ENCODE data around the gene MED17.

The MED17 gene

GRCh38 chr11:93766504-93766903 is 17.6 kb upstream of the MED17 start:
- ChIA-PET CTCF (no interaction called here), POLR2A (interaction anchor here (1.6 kb wide), 1 partner anchor 25 kb away, joined by 3 read pairs; the partner anchor contains the start of genes C11orf54 and TAF1D)

GRCh38 chr11:93767018-93767417 is 17.1 kb upstream of the MED17 start:
- POLR2A ChIA-PET: interaction anchor here (1.6 to 1.9 kb wide), 2 partner anchors 17 to 26 kb away, joined by 3 to 6 read pairs; partner anchors contain the start of genes C11orf54, MED17 and TAF1D
- CTCF ChIA-PET: no interaction called here
- TF ChIP-seq NFRKB (IDR thresholded peaks at IDR 0.05) (no peak), SUZ12 (IDR thresholded peaks at IDR 0.05) (no peak), ARNT (IDR thresholded peaks at IDR 0.05) (no peak), LEF1 (IDR thresholded peaks at IDR 0.05; ENCODE audit: borderline replicate concordance) (no peak), BHLHE40 (IDR thresholded peaks at IDR 0.05; ENCODE audit: borderline replicate concordance) (no peak), FOXK2 (IDR thresholded peaks at IDR 0.05) (no peak), PKNOX1 (IDR thresholded peaks at IDR 0.05) (no peak)
- no peak for DNase-seq (ENCODE audit: extremely low spot score)

More at GRCh38 chr11:93766504-93766903, 17.6 kb upstream of the MED17 start:
- DNase-seq (ENCODE audit: extremely low spot score): no peak
- no peak for TF ChIP-seq ELF4 (IDR thresholded peaks at IDR 0.05)
- no peak for TF ChIP-seq CTBP1 (IDR thresholded peaks at IDR 0.05; ENCODE audit: borderline replicate concordance)
- TF ChIP-seq SP1 (IDR thresholded peaks at IDR 0.05): no peak
- no peak for TF ChIP-seq ZNF384 (IDR thresholded peaks at IDR 0.05)
- TF ChIP-seq SUZ12 (IDR thresholded peaks at IDR 0.05): no peak
- no peak for TF ChIP-seq FOXM1 (IDR thresholded peaks at IDR 0.05; ENCODE audit: borderline replicate concordance)
- no peak for TF ChIP-seq FOXA1 (IDR thresholded peaks at IDR 0.05)
- TF ChIP-seq L3MBTL2 (conservative IDR thresholded peaks at IDR 0.05): no peak
- TF ChIP-seq LEF1 (IDR thresholded peaks at IDR 0.05; ENCODE audit: borderline replicate concordance): no peak
- TF ChIP-seq PKNOX1 (IDR thresholded peaks at IDR 0.05): no peak
- no peak for TF ChIP-seq NFRKB (IDR thresholded peaks at IDR 0.05)
- TF ChIP-seq TARDBP (IDR thresholded peaks at IDR 0.05): no peak
- no peak for TF ChIP-seq BHLHE40 (IDR thresholded peaks at IDR 0.05; ENCODE audit: borderline replicate concordance)
- TF ChIP-seq FOXK2 (IDR thresholded peaks at IDR 0.05): no peak
- TF ChIP-seq HDGF (IDR thresholded peaks at IDR 0.05; ENCODE audit: borderline replicate concordance): no peak
- TF ChIP-seq ARNT (IDR thresholded peaks at IDR 0.05): no peak

GRCh38 chr11:93770160-93770559 is 13.9 kb upstream of the MED17 start:
- no peak for TF ChIP-seq L3MBTL2 (conservative IDR thresholded peaks at IDR 0.05)
- TF ChIP-seq ELF4 (IDR thresholded peaks at IDR 0.05): no peak
- no peak for TF ChIP-seq PKNOX1 (IDR thresholded peaks at IDR 0.05)
- TF ChIP-seq CTBP1 (IDR thresholded peaks at IDR 0.05; ENCODE audit: borderline replicate concordance): no peak
- no peak for TF ChIP-seq NFRKB (IDR thresholded peaks at IDR 0.05)
- TF ChIP-seq TARDBP (IDR thresholded peaks at IDR 0.05): no peak
- TF ChIP-seq BHLHE40 (IDR thresholded peaks at IDR 0.05; ENCODE audit: borderline replicate concordance): no peak
- no peak for TF ChIP-seq FOXM1 (IDR thresholded peaks at IDR 0.05; ENCODE audit: borderline replicate concordance)
- TF ChIP-seq SUZ12 (IDR thresholded peaks at IDR 0.05): no peak
- no peak for TF ChIP-seq HDGF (IDR thresholded peaks at IDR 0.05; ENCODE audit: borderline replicate concordance)
- no peak for TF ChIP-seq FOXK2 (IDR thresholded peaks at IDR 0.05)
- TF ChIP-seq ZNF384 (IDR thresholded peaks at IDR 0.05): no peak
- no peak for DNase-seq (ENCODE audit: extremely low spot score)
- ChIA-PET CTCF (no interaction called here), POLR2A (interaction anchor here (0.7 to 1.1 kb wide), 2 partner anchors 14 to 28 kb away, joined by 4 to 5 read pairs; partner anchors contain the start of genes C11orf54, MED17 and TAF1D)

- ChIA-PET CTCF (interaction anchor here (1.1 kb wide), 1 partner anchor 12 kb away, joined by 3 read pairs; the partner anchor contains the start of gene MED17), POLR2A (interaction anchor here (2.8 kb wide), 1 partner anchor 12 kb away, joined by 19 read pairs; the partner anchor contains the start of gene MED17)
- TF ChIP-seq L3MBTL2 (conservative IDR thresholded peaks at IDR 0.05) (no peak), SUZ12 (IDR thresholded peaks at IDR 0.05) (no peak), ARNT (IDR thresholded peaks at IDR 0.05) (no peak), FOXA1 (IDR thresholded peaks at IDR 0.05) (no peak), TARDBP (IDR thresholded peaks at IDR 0.05) (no peak), PKNOX1 (IDR thresholded peaks at IDR 0.05) (no peak), CTBP1 (IDR thresholded peaks at IDR 0.05; ENCODE audit: borderline replicate concordance) (no peak), ELF4 (IDR thresholded peaks at IDR 0.05) (no peak), NFRKB (IDR thresholded peaks at IDR 0.05) (no peak), ZNF384 (IDR thresholded peaks at IDR 0.05) (no peak), HDGF (IDR thresholded peaks at IDR 0.05; ENCODE audit: borderline replicate concordance) (no peak), BHLHE40 (IDR thresholded peaks at IDR 0.05; ENCODE audit: borderline replicate concordance) (no peak), LEF1 (IDR thresholded peaks at IDR 0.05; ENCODE audit: borderline replicate concordance) (no peak), FOXM1 (IDR thresholded peaks at IDR 0.05; ENCODE audit: borderline replicate concordance) (no peak), FOXK2 (IDR thresholded peaks at IDR 0.05) (no peak), SP1 (IDR thresholded peaks at IDR 0.05) (no peak)
- DNase-seq (ENCODE audit: extremely low spot score): no peak
These were observed 12.0 kb upstream of the MED17 start for GRCh38 chr11:93772123-93772522.

- ChIA-PET CTCF (interaction anchor here (1.1 kb wide), 1 partner anchor 11 kb away, joined by 3 read pairs; the partner anchor contains the start of gene MED17), POLR2A (interaction anchor here (2.8 kb wide), 1 partner anchor 11 kb away, joined by 19 read pairs; the partner anchor contains the start of gene MED17)
- no peak for DNase-seq (ENCODE audit: extremely low spot score)
- no peak for TF ChIP-seq ARNT (IDR thresholded peaks at IDR 0.05)
- no peak for TF ChIP-seq FOXM1 (IDR thresholded peaks at IDR 0.05; ENCODE audit: borderline replicate concordance)
These were observed 11.0 kb upstream of the MED17 start for GRCh38 chr11:93773045-93773477.
